ENCODE measurements around the gene HOMER3.
"Not testable (repeated sequence)": the region's sequence is repeated elsewhere in the genome, so short reads cannot be mapped to it uniquely, and the experiment has no call there.

The HOMER3 gene

DNA sequence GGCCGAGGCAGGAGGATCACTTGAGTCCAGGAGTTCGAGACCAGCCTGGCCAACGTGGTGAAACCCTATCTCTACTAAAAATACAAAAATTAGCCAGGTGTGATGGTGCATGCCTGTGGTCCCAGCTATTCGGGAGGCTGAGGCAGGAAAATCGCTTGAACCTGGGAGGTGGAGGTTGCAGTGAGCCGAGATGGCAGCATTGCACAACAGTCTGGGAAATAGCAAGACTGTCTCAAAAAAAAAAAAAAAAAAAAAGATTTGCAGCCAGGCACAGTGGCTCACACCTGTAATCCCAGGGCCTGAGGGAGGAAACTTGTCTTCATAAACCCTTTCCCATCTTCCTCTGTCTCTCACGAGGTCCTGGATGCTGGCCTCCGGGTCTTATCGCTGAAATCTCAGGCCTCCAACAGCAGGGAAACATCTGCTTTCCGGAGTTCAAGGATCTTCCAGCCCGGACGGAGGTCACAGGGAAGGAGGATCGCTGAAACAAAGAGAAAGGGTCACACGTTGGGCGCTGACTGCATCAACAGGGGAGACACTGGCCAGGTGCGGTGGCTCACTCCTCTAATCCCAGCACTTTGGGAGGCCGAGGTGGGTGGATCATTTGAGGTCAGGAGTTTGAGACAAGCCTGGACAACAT lies 11.5 kb upstream of the HOMER3 start:
- not testable (repeated sequence) for DNase-seq

DNA sequence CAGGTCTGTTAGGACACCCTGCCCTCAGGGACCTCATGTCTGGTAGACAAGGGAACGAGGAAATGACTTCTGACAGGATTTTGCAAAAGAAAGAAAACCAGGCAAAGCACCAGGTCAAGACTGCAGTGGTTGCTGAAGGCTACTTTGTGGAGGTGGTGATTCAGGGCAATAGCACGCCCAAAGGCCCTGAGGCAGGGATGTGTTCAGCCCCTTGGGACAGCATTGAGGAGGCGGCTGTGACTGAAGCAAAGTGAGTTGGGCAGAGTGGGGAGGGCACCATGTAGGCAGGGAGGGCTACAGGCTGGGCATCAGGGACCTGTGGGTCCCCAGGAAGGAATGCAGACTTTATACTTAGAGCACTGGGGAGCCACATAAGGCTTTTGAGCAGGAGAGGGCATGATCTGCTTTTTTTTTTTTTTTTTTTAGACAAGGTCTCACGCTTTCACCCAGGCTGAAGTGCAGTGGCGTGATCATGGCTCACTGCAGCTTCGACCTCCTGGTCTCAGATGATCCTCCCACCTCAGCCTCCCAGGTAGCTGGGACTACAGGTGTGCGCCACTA lies 10.8 kb upstream of the HOMER3 start:
- DNase-seq, result no peak

- no peak for DNase-seq
Observed at GRCh38 chr19:18949858-18950257, 8.8 kb upstream of the HOMER3 start.

DNA sequence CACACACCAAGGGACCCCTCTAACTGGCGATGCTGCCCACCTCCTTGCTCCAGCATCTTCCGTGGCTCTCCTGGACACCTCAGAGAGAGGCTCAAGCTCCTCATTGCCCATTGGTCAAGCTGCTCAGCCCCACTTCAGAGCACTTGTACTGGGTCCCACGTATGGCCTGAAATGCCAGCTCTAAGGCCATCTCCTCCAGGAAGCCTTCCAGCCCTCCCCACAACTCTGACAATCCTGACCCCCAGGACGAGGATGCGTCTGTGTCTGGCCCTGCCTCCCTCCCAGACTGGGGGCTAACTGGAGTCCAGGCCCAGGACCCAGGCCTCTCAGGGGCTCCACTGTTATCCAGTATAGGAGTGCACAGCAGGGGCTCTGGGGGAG lies 7.9 kb upstream of the HOMER3 start:
- no peak for DNase-seq

DNA sequence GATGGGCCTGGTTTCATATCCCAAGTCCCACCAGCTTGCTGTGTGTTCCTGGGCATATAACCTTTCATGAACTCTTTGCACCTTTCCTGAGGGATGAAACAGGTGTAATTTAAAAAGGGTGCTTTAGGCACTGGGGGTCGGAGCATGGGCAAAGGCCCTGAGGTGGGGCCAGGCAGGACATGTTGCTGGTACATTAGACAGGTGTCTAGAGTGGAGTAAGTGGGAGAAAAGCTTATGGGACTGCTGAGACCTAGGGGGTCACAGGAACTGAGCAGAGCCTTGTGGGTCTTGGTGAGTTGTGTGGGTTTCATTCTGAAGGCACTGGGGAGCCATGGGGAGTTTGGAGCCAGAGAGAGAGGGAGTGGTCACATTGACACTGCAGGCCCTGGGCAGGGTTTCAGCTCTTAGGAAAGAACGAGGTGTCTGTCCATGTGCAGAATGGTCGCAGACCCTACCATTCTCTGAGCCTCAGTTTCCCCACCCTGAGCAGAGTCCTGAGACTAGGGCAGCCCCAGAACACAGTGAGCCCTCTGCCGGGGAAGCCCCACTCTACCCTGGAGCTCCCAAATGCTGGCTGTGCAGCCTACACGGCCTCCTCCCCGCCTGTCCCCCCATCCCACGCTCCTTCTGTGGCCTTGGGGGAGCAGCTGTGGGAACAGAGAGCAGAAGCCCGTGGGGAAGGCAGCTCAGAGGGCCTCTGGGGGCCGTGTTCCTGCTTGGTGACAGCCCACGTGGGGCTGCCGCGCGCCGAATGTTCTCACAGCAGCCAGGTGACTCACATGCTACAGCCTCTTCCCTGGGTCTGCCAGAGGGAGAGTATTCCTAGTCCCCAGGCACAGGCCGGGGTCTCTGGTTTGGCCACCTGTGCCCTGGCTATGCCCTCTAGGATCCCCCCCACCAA lies 7.3 kb upstream of the HOMER3 start:
- DNase-seq, result no peak

GRCh38 chr19:18946918-18947317 lies 5.9 kb upstream of the HOMER3 start:
- no peak for DNase-seq

- DNase-seq, result no peak
Observed at GRCh38 chr19:18946335-18946734, 5.3 kb upstream of the HOMER3 start.

DNA sequence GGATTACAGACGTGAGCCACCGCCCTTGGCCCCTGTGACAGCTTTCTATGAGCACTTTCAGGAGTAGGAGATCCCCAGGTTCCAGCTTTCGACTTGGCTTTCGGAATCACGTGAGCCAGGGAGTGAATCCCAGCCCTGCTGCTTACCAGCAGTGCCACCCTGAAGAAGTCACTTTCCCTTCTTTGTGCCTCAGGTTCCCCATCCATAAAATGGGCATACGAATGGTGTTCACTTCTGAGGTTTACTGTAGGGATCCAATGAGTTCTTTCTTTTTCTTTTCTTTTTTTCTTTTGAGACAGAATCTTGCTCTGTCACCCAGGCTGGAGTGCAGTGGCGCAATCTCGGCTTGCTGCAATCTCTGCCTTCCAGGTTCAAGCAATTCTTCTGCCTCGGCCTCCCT lies 4.3 kb upstream of the HOMER3 start:
- DNase-seq, result no peak

- no peak for DNase-seq
Observed at GRCh38 chr19:18943465-18943864, 2.4 kb upstream of the HOMER3 start.

- DNase-seq, result no peak
Observed at GRCh38 chr19:18942692-18943091, 1.7 kb upstream of the HOMER3 start.

DNA sequence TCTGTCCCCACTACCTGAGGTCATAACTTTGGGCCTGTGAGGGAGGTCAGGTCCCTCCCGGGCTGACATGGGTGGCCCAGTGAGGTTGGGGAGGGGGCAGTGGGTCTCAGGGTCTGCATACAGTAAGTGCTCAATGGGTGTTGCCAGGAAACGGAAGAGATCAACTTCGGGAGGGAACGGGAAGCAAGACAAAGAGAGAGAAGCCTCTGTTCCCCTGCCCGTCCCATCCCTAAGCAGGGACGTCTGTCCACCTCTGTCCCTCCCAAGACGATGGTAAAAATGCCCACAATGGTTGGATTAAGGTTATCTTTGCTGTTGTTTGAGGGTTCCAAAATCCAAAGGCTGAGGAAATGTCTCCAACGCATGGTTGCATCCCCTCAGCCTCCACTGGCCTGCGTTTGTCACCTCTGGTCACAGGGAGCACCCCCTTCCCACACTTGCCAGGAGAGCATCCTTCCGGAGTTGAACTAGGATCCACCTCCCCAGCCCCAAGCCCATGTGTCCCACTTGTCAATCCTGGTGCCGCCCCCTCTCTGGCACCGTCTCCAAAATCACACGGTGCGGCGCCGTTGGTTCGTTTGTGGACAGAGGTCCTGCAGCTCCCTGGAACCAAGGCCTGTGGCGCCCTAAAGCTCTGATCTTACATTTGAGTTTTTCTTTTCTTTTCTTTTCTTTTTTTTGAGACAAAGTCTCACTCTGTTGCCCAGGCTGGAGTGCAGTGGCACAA lies 774 bp upstream of the HOMER3 start:
- no peak for DNase-seq

DNA sequence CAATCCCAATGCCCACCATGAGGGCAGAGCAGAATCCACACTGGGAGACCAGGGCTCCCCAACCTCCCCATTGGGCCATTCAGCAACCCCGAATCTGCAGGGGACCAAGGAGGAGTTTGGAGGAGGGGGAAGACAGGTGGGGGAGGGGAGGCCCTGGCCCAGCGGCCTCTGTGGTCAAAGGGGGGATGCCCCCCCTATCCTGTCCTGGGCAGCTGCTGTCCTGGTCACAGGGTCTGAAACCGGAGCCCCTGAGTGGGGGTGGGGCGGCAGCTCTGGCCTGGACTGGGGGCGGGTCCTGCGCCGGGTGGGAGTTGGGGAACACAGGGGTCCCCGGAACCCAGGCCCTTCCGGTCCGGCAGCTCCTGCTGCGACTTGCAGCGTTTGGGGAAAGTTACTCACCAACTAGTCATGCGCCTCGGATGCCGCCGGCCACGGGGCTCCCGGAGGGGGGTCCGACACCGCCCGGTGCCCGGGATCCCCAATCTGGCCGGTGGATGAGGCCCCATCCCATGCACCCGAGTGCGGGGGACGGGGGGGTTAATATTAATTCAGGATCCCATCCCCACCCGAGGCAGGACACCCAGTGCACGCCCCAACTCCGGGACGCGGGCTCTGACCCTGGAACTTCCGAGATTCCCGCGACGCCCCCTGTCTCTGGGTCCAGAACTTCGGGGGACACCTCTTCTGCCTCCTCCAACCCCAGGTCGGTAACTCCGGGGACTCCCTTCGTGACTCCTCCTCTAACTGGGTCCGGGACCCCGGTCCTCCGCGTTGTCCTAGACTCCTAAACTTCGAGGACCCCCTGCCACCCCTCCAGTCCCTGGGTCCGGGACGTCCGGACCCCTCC lies 872 bp downstream of the HOMER3 start:
- DNase-seq, result no peak

GRCh38 chr19:18939163-18939562 lies 1.9 kb downstream of the HOMER3 start:
- no peak for DNase-seq

GRCh38 chr19:18933297-18933696 lies 7.7 kb downstream of the HOMER3 start:
- DNase-seq, result no peak

DNA sequence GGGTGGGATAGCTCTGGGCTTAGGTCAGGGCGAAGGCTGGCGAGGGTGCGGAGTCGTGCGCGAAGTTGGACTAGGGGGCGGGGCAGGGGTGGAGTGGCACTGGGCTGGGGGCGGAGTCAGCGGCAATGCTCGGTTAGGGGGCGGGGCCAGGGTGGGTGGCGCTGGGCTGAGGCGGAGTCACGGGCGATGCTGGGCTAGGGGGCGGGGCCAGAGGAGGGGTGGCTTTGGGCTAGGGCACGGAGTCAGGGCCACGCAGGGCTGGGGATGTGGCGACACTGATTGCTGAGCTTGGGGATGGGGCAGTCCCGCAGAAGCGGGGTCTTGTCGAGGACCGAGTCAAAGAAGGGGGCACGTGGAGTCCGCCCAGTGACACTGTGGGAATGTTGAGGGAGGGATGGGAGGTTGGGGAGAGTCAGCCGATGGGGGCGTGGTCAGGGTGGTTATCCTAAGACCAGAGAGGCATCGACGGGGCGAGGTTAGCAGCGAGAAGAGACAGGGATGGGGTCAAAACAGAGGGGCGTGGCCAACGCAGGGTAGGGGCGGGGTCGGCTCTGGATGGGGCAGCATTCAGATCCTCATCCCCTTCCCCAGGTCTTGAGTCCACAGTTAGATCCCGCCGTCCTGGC lies 8.7 kb downstream of the HOMER3 start:
- no peak for DNase-seq

DNA sequence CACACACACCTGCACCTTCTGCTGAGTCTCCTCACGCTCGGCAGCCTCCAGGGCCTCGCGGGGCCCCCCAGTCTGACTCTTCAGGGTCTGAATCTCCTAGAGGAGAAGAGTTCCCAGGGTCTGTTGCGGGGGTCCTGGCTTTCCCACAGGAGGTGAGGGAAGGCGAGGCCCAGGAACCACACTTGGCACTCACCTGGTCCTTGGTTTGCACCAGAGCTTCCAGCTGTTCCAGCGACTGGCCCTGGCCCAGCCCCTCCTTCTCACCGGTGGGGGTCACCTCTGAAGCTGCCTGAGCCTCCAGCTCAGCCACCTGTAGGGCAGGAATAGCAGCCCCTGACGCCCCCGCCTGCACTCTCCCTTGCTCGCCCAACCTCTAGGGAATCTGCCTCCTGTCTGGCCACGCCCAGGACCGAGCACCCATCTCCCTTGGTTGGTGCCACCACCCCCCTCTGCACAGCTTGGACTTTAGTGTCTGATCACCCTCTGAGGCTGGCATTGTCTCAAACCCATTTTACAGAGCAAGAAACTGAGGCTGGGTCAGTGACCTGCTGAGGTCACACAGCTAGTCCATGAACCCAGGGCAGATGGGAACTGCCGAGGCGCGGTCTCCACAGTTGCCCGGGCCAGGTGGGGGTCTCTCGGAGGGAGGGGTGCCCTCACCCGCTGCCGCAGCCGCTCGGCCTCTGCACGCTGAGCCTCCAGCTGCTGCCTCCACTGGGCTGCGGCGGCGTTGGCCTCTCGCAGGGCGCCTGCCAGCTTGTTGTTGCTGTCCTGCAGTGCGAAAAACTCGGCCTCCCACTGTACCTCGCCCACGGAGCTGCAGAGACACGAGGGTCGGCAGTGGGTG lies 9.5 kb downstream of the HOMER3 start:
- no peak for DNase-seq

- no peak for DNase-seq
Observed at GRCh38 chr19:18929311-18929710, 11.7 kb downstream of the HOMER3 start.

GRCh38 chr19:18928018-18928805 lies 12.8 kb downstream of the HOMER3 start:
- DNase-seq, result no peak

DNA sequence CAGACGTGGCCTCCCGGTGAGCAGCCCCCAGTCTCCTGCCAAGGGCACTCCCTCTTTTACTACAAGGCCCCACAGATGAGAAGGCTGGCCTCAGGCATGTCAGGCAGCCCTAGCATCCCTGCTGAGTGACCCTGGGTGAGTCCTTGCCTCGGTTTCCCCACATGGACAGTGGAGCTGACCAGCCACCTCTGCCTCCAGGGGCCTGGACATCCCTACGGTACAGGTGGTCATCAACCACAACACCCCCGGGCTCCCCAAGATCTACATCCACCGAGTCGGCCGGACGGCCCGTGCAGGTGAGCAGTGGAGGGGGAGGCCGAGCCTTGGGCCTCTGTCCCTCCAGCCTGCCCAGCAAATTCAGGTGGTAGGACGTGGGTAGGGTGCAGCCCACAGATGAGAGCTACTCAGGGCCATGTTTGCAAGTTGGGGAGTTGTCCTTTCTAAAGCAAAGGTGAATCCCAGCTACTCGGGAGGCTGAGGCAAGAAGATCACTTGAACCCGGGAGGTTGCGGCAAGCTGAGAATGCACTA lies 16.3 kb downstream of the HOMER3 start:
- DNase-seq, result no peak
